GM23338 (cell line): ENCODE measurements around the gene SYT11. TPM values are rescaled to one million over a fixed set of nuclear protein-coding genes. Genes with fewer than 3 reads are reported as not detected.

Experiments
- ATAC-seq: fragments of 200-7000 bp; cut with Tn5 transposase; 3 replicates; pipeline ENCODE4 v1.9.1; 2020
- DNase-seq: peaks from one replicate; pipeline ENCODE4 v3.0.0-alpha.2; 2015; ENCODE audit warnings: low spot score
- H2AFZ ChIP-seq: fragments of 200-600 bp; sonication (generic); 2 replicates; pipeline ENCODE4 v1.8.0; 2016; ENCODE audit warnings: antibody characterized with exemption, mild to moderate bottlenecking, moderate library complexity
- H3F3A ChIP-seq: fragments of 200-600 bp; sonication (generic); replicated peaks from 2 replicates; pipeline ENCODE4 v1.8.0; 2017; ENCODE audit warnings: antibody characterized with exemption, mixed run types, low read depth
- H3K27ac ChIP-seq: fragments of 200-600 bp; sonication (generic); 2 replicates; pipeline ENCODE4 v1.6.1; 2016; ENCODE audit warnings: low read depth
- H3K27me3 ChIP-seq: fragments of 200-600 bp; sonication (generic); 2 replicates; pipeline ENCODE4 v1.8.0; 2016; ENCODE audit warnings: mild to moderate bottlenecking, mixed run types, moderate library complexity; ENCODE audit not compliant: insufficient read depth
- H3K36me3 ChIP-seq: fragments of 200-600 bp; sonication (generic); 2 replicates; pipeline ENCODE4 v1.8.0; 2016; ENCODE audit warnings: mild to moderate bottlenecking; ENCODE audit not compliant: insufficient read depth
- H3K4me1 ChIP-seq: fragments of 200-600 bp; sonication (generic); 2 replicates; pipeline ENCODE4 v1.8.0; 2016; ENCODE audit warnings: mild to moderate bottlenecking, moderate library complexity; ENCODE audit not compliant: insufficient read depth
- H3K4me2 ChIP-seq: fragments of 200-600 bp; sonication (generic); 2 replicates; pipeline ENCODE4 v1.7.1; 2017; ENCODE audit warnings: mixed run types
- H3K4me3 ChIP-seq: fragments of 200-600 bp; sonication (generic); 2 replicates; pipeline ENCODE4 v1.6.1; 2016; ENCODE audit warnings: mixed run types
- H3K79me2 ChIP-seq: fragments of 200-600 bp; sonication (generic); replicated peaks from 2 replicates; pipeline ENCODE4 v1.8.0; 2017; ENCODE audit warnings: mild to moderate bottlenecking; ENCODE audit not compliant: insufficient read depth
- H3K9me2 ChIP-seq: fragments of 200-600 bp; sonication (generic); 2 replicates; pipeline ENCODE4 v1.8.0; 2017; ENCODE audit not compliant: insufficient read depth
- H4K20me1 ChIP-seq: fragments of 200-600 bp; sonication (generic); replicated peaks from 2 replicates; pipeline ENCODE4 v1.8.0; 2017; ENCODE audit warnings: mild to moderate bottlenecking; ENCODE audit not compliant: insufficient read depth
- H3K27ac Mint-ChIP-seq: 2 replicates; pipeline ENCODE4 v1.8.0; 2020; ENCODE audit warnings: inconsistent platforms, mild to moderate bottlenecking, moderate library complexity, mixed read lengths
- H3K27me3 Mint-ChIP-seq: 3 replicates; pipeline ENCODE4 v1.8.0; 2022; ENCODE audit warnings: low read depth, mild to moderate bottlenecking, moderate library complexity, mixed read lengths, inconsistent platforms; ENCODE audit not compliant: insufficient read depth, poor library complexity
- H3K36me3 Mint-ChIP-seq: 3 replicates; pipeline ENCODE4 v1.8.0; 2021; ENCODE audit warnings: low read depth, mild to moderate bottlenecking, inconsistent platforms, moderate library complexity, mixed read lengths
- H3K4me1 Mint-ChIP-seq: 3 replicates; pipeline ENCODE4 v1.8.0; 2020; ENCODE audit warnings: mild to moderate bottlenecking, inconsistent platforms, mixed read lengths
- H3K4me3 Mint-ChIP-seq: 3 replicates; pipeline ENCODE4 v1.8.0; 2021; ENCODE audit warnings: moderate library complexity, mild to moderate bottlenecking, inconsistent platforms, mixed read lengths
- H3K9me3 Mint-ChIP-seq: 3 replicates; pipeline ENCODE4 v1.8.0; 2020; ENCODE audit warnings: moderate library complexity, mild to moderate bottlenecking, inconsistent platforms, mixed read lengths
- CREB1 ChIP-seq: fragments of 250-450 bp; sonication (Bioruptor Pico); IDR thresholded peaks from 2 replicates; pipeline ENCODE4 v1.5.0; 2020; ENCODE audit warnings: low read depth, mild to moderate bottlenecking, moderate library complexity
- EZH2 ChIP-seq: fragments of 200-600 bp; sonication (generic); IDR thresholded peaks from one replicate; pipeline ENCODE4 v1.8.0; 2017; ENCODE audit warnings: antibody characterized with exemption, mild to moderate bottlenecking, low read depth; ENCODE audit not compliant: unreplicated experiment
- EZH2phosphoT487 ChIP-seq: fragments of 200-600 bp; sonication (generic); IDR thresholded peaks from one replicate; pipeline ENCODE4 v1.8.1; 2018; ENCODE audit warnings: antibody characterized with exemption; ENCODE audit not compliant: unreplicated experiment
- JUNB ChIP-seq: IDR thresholded peaks from one replicate; pipeline ENCODE4 v1.6.1; 2016; ENCODE audit warnings: antibody characterized with exemption; ENCODE audit not compliant: unreplicated experiment
- NANOG ChIP-seq: IDR thresholded peaks from 2 replicates; pipeline ENCODE4 v1.6.1; 2016; ENCODE audit warnings: antibody characterized with exemption, borderline replicate concordance
- POLR2AphosphoS5 ChIP-seq: IDR thresholded peaks from 2 replicates; pipeline ENCODE4 v1.6.1; 2016; ENCODE audit warnings: antibody characterized with exemption, low read depth
- STAT1 ChIP-seq: IDR thresholded peaks from one replicate; pipeline ENCODE4 v1.6.1; 2016; ENCODE audit warnings: antibody characterized with exemption; ENCODE audit not compliant: unreplicated experiment
- ZNF114 ChIP-seq: fragments of 250-450 bp; sonication (Bioruptor Pico); IDR thresholded peaks from 2 replicates; pipeline ENCODE4 v1.5.0; 2020; ENCODE audit warnings: mild to moderate bottlenecking, moderate library complexity
- ZNF331 ChIP-seq: fragments of 250-450 bp; sonication (Bioruptor Pico); IDR thresholded peaks from 2 replicates; pipeline ENCODE4 v1.5.0; 2020; ENCODE audit warnings: low read depth, mild to moderate bottlenecking, moderate library complexity
- polyA plus RNA-seq: library from polyadenylated mRNA; unstranded; fragments of >200 nt; fragmentation: Nextera tagmentation; extraction: Ambion mirVana; gene quantifications from 2 replicates; pipeline ENCODE4 v1.2.1, GENCODE V29; 2016
- total RNA-seq: library from RNA; depleted of rRNA; stranded (reverse); fragments of >200 nt; shearing (Covaris generic); gene quantifications from 2 replicates; pipeline ENCODE4 v1.2.3, GENCODE V29; 2014
- TF ChIP-seq, protein P1 (sequence below): fragments of 250-450 bp; sonication (Bioruptor Pico); IDR thresholded peaks from 2 replicates; pipeline ENCODE4 v1.5.0; 2020; ENCODE audit warnings: mild to moderate bottlenecking, moderate library complexity
- TF ChIP-seq, protein P2 (sequence below), 2 experiments: fragments of 200-600 bp in 1 of 2; sonication (generic) in 1 of 2; conservative IDR thresholded peaks; 2 replicates each; pipeline versions ENCODE4 v1.5.1 to v1.6.1; 2016 to 2017; ENCODE audit warnings: antibody characterized with exemption in 2 of 2, low read depth in 2 of 2, mild to moderate bottlenecking in 2 of 2, moderate library complexity in 1 of 2
- TF ChIP-seq, protein P3 (sequence below): IDR thresholded peaks from 2 replicates; pipeline ENCODE4 v1.6.1; 2016; ENCODE audit warnings: antibody characterized with exemption

Gene SYT11
- total and polyA plus RNA-seq, 2 experiments from 2014 or later, result 3.9 to 15.9 TPM

DNA sequence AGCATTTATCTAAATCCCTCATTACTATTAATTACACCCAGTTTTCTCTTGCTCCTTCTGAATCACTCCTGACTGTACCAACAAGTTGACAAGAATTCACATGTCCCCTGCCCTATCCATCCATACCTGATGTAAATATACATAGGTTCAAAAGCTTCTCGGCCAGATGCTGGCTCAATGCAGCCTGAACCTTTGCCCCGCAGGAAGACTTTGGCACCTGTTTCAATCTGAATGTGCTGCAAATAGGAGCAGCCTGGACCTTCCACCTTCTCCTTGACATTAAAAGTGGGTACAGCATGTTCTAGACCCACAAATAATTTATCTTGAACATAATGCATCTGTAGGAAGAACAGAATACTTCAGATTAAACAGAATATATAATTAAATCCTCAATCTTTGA is 66.1 kb downstream of the SYT11 start (continued):
- TF ChIP-seq, protein P1, sequence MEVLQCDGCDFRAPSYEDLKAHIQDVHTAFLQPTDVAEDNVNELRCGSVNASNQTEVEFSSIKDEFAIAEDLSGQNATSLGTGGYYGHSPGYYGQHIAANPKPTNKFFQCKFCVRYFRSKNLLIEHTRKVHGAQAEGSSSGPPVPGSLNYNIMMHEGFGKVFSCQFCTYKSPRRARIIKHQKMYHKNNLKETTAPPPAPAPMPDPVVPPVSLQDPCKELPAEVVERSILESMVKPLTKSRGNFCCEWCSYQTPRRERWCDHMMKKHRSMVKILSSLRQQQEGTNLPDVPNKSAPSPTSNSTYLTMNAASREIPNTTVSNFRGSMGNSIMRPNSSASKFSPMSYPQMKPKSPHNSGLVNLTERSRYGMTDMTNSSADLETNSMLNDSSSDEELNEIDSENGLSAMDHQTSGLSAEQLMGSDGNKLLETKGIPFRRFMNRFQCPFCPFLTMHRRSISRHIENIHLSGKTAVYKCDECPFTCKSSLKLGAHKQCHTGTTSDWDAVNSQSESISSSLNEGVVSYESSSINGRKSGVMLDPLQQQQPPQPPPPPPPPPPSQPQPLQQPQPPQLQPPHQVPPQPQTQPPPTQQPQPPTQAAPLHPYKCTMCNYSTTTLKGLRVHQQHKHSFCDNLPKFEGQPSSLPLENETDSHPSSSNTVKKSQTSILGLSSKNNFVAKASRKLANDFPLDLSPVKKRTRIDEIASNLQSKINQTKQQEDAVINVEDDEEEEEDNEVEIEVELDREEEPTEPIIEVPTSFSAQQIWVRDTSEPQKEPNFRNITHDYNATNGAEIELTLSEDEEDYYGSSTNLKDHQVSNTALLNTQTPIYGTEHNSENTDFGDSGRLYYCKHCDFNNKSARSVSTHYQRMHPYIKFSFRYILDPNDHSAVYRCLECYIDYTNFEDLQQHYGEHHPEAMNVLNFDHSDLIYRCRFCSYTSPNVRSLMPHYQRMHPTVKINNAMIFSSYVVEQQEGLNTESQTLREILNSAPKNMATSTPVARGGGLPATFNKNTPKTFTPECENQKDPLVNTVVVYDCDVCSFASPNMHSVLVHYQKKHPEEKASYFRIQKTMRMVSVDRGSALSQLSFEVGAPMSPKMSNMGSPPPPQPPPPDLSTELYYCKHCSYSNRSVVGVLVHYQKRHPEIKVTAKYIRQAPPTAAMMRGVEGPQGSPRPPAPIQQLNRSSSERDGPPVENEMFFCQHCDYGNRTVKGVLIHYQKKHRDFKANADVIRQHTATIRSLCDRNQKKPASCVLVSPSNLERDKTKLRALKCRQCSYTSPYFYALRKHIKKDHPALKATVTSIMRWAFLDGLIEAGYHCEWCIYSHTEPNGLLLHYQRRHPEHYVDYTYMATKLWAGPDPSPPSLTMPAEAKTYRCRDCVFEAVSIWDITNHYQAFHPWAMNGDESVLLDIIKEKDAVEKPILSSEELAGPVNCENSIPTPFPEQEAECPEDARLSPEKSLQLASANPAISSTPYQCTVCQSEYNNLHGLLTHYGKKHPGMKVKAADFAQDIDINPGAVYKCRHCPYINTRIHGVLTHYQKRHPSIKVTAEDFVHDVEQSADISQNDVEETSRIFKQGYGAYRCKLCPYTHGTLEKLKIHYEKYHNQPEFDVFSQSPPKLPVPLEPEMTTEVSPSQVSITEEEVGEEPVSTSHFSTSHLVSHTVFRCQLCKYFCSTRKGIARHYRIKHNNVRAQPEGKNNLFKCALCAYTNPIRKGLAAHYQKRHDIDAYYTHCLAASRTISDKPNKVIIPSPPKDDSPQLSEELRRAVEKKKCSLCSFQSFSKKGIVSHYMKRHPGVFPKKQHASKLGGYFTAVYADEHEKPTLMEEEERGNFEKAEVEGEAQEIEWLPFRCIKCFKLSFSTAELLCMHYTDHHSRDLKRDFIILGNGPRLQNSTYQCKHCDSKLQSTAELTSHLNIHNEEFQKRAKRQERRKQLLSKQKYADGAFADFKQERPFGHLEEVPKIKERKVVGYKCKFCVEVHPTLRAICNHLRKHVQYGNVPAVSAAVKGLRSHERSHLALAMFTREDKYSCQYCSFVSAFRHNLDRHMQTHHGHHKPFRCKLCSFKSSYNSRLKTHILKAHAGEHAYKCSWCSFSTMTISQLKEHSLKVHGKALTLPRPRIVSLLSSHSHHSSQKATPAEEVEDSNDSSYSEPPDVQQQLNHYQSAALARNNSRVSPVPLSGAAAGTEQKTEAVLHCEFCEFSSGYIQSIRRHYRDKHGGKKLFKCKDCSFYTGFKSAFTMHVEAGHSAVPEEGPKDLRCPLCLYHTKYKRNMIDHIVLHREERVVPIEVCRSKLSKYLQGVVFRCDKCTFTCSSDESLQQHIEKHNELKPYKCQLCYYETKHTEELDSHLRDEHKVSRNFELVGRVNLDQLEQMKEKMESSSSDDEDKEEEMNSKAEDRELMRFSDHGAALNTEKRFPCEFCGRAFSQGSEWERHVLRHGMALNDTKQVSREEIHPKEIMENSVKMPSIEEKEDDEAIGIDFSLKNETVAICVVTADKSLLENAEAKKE (CRISPR knock-in tag), result no peak
- TF ChIP-seq STAT1 (no peak), EZH2 (no peak), CREB1 (CRISPR knock-in tag) (no peak)
- TF ChIP-seq, protein P2, sequence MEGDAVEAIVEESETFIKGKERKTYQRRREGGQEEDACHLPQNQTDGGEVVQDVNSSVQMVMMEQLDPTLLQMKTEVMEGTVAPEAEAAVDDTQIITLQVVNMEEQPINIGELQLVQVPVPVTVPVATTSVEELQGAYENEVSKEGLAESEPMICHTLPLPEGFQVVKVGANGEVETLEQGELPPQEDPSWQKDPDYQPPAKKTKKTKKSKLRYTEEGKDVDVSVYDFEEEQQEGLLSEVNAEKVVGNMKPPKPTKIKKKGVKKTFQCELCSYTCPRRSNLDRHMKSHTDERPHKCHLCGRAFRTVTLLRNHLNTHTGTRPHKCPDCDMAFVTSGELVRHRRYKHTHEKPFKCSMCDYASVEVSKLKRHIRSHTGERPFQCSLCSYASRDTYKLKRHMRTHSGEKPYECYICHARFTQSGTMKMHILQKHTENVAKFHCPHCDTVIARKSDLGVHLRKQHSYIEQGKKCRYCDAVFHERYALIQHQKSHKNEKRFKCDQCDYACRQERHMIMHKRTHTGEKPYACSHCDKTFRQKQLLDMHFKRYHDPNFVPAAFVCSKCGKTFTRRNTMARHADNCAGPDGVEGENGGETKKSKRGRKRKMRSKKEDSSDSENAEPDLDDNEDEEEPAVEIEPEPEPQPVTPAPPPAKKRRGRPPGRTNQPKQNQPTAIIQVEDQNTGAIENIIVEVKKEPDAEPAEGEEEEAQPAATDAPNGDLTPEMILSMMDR (conservative IDR thresholded peaks at IDR 0.05; ENCODE audit: low read depth in 2 of 2), result no peak

DNA sequence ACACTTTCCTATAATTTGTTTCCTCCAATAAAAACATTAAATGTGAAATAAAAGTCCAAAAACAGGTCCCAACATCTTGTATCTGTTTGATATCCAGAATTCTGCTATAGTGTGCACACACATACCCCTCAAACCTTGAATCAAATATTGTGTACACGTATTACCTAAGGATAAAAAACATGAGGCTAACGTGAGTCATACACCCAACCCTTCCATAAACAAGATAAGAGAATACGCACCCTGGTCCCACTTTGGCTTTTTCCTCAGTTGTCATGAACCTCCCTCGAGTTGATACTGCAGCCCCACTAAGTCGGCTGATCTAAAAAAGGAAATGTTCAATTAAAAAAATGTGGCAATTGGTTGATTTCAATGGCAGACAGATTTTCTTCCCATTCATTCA is 69.7 kb downstream of the SYT11 start:
- no peak overlapping the region for H3K4me3 ChIP-seq
- peaks cover 89% of the 10 kb centered on the region for H3K36me3 ChIP-seq
- no peak overlapping the region for H3K4me3 Mint-ChIP-seq
- H3K79me2 ChIP-seq, result peaks cover 76% of the 10 kb centered on the region
- H3K27me3 ChIP-seq, result no peaks in the 10 kb centered on the region
- peaks cover 24% of the 10 kb centered on the region for H3F3A ChIP-seq
- H3K27me3 Mint-ChIP-seq, result peaks cover 7% of the 10 kb centered on the region
- H3K27ac ChIP-seq, result no peak overlapping the region
- no peak overlapping the region for H3K27ac Mint-ChIP-seq
- peaks cover 16% of the 10 kb centered on the region for H3K4me1 ChIP-seq
- H3K36me3 Mint-ChIP-seq, result peaks cover 56% of the 10 kb centered on the region
- H3K9me2 ChIP-seq, result no peaks in the 10 kb centered on the region
- peaks cover 7% of the 10 kb centered on the region; the same call in 2 of the 3 replicates for H3K4me1 Mint-ChIP-seq
- DNase-seq (no peak), ATAC-seq (no peak)
- H3K4me2 ChIP-seq, result no peak overlapping the region
- no peaks in the 10 kb centered on the region for H3K9me3 Mint-ChIP-seq
- no peak overlapping the region for H2AFZ ChIP-seq
- peaks cover 71% of the 10 kb centered on the region for H4K20me1 ChIP-seq
- TF ChIP-seq NANOG (no peak), CREB1 (CRISPR knock-in tag) (no peak), POLR2AphosphoS5 (no peak), EZH2 (no peak), ZNF114 (no peak), JUNB (no peak), EZH2phosphoT487 (no peak), ZNF331 (CRISPR knock-in tag) (no peak), STAT1 (no peak)
- TF ChIP-seq, protein P3, sequence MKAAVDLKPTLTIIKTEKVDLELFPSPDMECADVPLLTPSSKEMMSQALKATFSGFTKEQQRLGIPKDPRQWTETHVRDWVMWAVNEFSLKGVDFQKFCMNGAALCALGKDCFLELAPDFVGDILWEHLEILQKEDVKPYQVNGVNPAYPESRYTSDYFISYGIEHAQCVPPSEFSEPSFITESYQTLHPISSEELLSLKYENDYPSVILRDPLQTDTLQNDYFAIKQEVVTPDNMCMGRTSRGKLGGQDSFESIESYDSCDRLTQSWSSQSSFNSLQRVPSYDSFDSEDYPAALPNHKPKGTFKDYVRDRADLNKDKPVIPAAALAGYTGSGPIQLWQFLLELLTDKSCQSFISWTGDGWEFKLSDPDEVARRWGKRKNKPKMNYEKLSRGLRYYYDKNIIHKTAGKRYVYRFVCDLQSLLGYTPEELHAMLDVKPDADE, result no peak
- TF ChIP-seq, protein P2 (conservative IDR thresholded peaks at IDR 0.05; ENCODE audit: low read depth in 2 of 2), result no peak
